ENCODE results near the gene INPP5D.
"Not testable (repeated sequence)": the region's sequence is repeated elsewhere in the genome, so short reads cannot be mapped to it uniquely, and the experiment has no call there.

INPP5D gene

DNA sequence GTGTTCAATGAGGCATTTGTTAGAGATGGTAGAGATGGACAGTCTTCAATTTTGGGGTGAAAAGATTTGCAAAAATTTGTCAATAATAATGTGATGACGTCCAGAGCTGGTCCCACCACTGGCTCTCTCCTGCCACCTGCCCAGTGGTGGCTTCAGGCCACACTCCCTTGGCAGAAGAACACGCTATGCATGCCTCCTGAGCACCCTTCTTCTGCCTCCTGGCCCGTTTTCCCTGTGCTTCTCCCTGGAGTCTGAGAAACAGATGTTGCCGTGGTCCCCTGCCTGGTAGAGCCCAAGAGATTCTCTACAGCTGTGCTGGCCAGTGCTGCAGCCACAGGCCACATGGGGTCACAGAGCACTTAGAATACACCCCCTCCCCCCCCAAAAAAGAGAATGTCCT, 33.6 kb downstream of the INPP5D start:
- DNase-seq (ENCODE audit: low read depth) = no peak

DNA sequence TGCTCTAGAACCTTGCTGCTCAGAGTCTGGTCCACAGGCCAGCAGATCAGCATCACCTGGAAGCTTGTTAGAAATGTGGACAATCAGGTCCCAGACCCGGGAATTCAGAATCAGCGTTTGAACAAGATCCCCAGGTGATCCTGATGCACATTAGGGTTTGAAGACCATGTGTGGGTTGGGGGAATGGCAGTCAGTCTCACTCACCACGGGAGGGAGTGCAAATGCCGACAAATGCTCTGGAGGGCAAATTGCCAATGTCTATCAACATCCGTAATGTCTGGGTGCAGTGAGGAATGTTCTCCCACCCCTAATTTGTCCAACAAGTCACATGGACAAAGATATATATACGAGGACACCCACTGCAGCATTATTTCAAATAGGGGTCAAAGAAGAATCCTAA, 34.5 kb downstream of the INPP5D start:
- DNase-seq (ENCODE audit: low read depth) = no peak

DNA sequence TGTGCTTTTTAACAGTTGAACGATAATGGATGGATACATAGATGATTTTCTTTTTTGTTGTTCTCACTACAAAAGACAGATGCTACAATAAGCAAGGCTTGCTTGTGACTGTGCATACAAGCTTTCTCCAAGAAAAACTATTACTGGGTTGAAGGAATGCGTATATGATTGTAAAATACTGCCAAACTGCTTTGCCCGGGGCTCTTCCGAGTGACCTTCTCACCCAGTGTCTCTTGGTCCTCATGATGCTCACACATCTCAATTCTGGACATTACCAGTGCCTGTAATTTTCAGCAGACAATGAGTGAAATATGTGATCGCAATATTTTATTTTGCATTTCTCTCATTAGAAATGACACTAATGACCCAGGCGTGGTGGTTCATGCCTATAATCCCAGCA, 35.9 kb downstream of the INPP5D start:
- DNase-seq (ENCODE audit: low read depth) = no peak

DNA sequence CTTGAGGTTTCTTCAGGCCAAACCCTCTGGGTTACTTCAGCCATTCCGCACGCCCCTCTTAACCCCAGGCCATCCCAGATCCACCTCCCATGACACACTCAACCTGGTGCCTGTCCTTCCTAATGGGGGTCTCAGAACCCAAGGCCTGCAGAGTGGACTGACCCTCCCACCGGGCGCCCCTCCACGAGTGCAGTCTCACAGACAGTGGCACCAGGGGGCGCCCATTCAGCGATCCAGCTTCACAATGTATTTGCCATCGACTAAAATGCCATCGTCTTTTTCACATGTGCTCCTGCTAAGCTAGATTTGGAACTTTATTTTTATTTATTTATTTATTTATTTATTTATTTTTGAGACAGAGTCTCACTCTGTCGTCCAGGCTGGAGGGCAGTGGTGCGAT, 38.5 kb downstream of the INPP5D start:
- no peak for DNase-seq (ENCODE audit: low read depth)

GRCh38 chr2:233099820-233100191, 39.7 kb downstream of the INPP5D start:
- not testable (repeated sequence) for DNase-seq (ENCODE audit: low read depth)

DNA sequence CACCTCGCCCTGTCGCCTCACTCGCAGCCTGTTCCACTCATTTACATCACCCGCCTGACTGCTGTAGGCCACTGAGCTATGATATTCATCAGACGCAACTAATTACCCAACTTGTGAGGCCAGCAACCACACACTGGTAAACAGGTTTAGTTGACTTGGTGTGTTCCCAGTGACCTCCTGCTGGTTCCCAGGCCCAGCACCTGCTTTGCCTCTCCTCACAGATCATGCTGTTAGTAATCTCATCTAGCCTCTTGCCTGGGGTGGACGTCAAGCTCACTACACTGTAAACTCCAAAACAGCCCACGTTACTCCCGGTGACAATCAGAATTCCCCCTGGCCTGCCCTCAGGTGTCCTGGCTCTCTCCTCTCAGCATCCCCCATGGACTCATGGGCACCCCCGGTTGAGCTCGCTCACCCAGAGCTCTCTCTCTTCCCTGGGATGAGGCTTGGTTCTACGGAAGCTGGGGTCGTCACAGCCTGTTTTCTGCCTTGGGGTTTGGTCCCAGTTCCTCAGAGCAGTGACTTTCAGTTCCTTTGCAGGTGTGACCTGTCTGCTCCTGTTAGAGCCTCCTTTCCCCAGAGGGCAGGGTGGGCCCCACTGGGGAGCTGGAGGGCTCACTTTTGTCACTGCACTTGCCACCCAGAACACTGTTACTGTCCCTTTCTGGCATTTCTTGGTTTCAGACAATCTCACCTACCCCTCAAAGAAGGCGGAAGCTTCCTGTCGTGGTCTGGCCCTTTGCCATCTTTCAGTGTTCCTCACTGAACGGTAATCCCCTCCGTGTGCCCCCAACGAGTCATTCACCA, 40.3 kb downstream of the INPP5D start:
- DNase-seq (ENCODE audit: low read depth) = peak; percentile 22

DNA sequence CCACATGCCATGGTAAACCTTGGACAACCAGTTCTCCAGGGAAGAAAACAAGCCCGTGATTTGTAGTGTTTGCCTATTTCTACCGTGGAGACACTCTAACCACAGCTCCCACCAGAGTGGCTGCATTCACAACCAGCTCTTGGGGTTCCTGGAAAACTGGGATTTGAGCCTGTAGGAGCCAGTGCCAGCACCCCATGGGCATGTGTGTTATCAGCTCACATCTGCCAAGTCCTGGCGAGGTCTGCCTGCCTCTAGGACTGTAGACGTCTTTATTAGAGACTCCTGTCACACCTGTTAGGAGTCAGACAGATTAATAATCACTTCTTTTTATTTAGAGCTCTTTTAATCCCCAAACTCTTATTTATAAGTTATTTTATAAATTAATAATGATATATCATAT, 41.0 kb downstream of the INPP5D start:
- DNase-seq (ENCODE audit: low read depth) = no peak

DNA sequence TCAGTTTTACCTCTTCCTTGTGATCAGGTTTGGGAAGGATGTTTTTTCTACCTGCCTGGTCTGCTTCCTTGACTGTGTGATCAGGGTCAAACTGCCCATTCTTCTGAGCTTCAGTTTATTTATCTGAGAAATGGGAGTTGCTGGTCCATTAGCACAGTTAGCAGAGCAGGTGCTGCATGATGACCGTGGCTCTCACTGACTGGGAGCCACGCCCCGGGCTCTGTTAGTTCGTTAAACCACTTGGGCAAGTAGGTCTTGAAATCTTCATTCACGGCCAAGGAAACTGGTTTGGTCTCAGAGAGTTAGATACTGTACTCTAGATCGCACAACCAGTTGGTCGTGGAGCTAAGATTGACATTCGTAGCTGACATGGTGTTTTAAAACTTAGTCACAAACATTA, 41.7 kb downstream of the INPP5D start:
- DNase-seq (ENCODE audit: low read depth) = no peak

- DNase-seq (ENCODE audit: low read depth) = no peak
These were observed 45.2 kb downstream of the INPP5D start for GRCh38 chr2:233105156-233105895.

GRCh38 chr2:233105930-233106329, 45.8 kb downstream of the INPP5D start:
- no peak for DNase-seq (ENCODE audit: low read depth)

GRCh38 chr2:233107011-233107410, 46.9 kb downstream of the INPP5D start:
- DNase-seq (ENCODE audit: low read depth) = no peak

DNA sequence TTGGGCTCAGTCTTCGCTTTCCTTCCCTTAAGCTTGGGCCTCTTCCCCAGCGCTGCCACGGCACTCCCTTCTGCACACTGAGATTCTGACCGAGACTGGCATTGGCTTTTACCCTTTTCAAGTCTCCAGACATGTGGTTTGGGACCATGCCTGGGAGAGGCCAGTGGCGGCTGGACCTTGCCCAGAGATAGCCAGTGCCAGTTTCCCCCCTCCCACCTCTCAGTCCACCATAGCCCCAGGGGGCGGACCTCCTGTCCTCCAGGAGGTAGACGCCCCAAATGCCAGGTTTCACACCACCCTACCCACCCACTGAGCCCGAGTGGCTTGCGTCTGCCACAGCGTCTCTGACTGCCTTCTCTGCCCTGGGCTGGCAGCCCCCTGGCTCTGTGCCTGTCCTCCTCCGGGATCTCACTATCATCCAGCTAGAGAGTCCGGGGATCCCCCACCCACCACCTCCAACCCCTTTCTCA, 47.7 kb downstream of the INPP5D start:
- DNase-seq (ENCODE audit: low read depth) = no peak

- no peak for DNase-seq (ENCODE audit: low read depth)
These were observed 48.7 kb downstream of the INPP5D start for GRCh38 chr2:233108611-233109490.

DNA sequence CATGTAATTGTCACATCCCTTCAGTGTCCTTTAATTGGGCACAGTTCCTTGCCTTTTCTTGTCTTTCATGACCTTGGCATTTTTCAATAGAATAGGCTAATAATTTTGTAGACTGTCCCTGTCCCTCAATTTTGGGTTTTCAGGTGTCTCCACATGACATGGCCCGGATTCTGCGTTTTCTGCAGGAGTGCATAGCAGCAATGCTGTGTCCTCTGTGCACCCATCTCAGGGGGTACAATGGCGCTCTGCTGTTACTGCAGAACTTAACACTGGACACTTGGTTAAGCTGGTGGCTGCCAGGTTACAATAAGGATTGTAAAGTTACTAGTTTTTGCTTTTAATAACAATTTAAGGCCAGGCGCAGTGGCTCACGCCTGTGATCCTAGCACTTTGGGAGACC, 51.3 kb downstream of the INPP5D start:
- DNase-seq (ENCODE audit: low read depth) = no peak

DNA sequence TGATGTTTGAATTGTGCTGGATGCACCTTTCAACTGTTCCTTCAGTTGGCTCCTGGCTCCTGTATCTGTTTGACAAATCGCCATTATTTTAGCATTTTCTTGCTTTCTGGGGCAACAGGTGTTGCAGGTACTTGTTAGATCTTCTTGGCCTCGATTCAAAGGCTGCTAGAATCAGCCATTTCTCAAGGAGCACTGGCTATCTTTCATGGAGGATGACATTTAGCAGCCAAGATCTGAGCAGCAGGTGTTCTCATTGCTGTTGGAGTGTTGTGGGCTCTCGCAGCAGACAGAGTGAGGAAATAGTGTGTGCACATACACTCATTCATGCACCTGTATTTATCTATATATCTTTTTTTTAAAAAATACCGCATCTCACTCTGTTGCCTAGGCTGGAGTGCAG, 52.2 kb downstream of the INPP5D start:
- no peak for DNase-seq (ENCODE audit: low read depth)

- DNase-seq (ENCODE audit: low read depth) = no peak
These were observed 52.8 kb downstream of the INPP5D start for GRCh38 chr2:233112776-233113452.

DNA sequence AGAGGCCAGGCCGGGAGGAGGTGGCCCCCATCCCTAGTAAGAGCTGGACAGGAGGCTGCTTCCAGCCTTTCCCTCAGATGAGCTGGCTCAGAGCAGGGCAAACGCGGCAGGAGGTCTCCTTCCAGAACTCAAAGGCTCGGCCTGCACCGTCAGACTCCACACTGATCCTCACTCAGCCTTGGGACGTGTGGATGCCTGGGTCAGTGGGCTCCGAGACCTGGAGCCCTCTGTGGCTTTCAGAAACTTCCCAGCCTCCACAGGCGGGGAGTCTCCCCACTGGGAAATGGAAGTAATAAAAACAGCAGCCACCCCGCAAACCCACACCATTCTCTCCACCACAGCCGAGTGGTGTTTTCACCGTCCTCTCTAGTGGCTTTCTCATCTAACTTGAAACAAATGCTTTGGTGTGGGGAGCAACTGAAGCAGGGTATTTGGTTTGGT, 54.3 kb downstream of the INPP5D start:
- DNase-seq (ENCODE audit: low read depth) = no peak

DNA sequence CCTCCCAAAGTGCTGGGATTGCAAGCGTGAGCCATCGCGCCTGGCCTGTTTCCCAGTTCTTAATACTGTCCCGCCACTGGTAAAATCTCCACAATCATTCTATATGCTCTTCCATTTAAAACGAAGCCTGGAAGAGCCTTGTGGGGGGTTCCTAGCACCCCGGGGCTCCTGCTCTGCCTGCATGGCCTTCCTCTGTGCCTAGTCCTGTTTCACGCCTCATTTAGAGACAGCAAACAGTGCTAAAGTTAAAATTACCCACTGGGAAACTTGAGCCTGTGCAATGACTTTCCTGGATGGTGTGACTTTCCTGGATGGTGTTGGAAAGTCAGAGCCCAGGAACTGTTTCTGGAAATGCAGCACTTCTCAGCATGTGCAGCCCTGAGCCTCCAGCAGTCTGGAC, 55.0 kb downstream of the INPP5D start:
- DNase-seq (ENCODE audit: low read depth) = no peak

DNA sequence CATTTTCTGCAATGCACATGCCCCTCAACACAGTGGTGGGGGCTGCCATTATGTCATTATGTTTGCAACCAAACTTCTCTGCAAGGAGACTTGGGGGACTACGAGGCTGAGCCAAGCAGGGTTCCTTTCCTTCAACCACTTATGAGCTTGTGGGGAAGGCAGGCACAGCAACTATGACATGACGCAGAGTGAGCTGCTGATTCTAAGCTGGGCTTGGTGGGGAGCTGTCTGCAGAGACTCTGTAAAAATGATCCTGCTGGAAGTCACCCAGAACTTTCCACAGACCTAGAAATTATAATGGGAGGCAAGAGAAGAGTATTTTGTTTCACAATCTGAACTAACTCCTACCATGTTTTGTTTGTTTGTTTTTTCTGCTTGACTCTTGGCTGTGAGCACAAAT, 55.6 kb downstream of the INPP5D start:
- no peak for DNase-seq (ENCODE audit: low read depth)

GRCh38 chr2:233116946-233117345, 56.8 kb downstream of the INPP5D start:
- no peak for DNase-seq (ENCODE audit: low read depth)

- DNase-seq (ENCODE audit: low read depth) = no peak
These were observed 57.2 kb downstream of the INPP5D start for GRCh38 chr2:233117351-233117750.

Measured in T follicular helper cell (primary cell).